ENCODE data around the gene ADGRG1. TPM values are rescaled to one million over a fixed set of nuclear protein-coding genes. Genes with fewer than 3 reads are reported as not detected.

ADGRG1 gene
- total RNA-seq, 1 experiment from 2014 or later: 138 TPM

GRCh38 chr16:57606147-57606846 lies 22.1 kb upstream of the ADGRG1 start:
- peak; percentile 18 for DNase-seq (ENCODE audit: low spot score)

DNA sequence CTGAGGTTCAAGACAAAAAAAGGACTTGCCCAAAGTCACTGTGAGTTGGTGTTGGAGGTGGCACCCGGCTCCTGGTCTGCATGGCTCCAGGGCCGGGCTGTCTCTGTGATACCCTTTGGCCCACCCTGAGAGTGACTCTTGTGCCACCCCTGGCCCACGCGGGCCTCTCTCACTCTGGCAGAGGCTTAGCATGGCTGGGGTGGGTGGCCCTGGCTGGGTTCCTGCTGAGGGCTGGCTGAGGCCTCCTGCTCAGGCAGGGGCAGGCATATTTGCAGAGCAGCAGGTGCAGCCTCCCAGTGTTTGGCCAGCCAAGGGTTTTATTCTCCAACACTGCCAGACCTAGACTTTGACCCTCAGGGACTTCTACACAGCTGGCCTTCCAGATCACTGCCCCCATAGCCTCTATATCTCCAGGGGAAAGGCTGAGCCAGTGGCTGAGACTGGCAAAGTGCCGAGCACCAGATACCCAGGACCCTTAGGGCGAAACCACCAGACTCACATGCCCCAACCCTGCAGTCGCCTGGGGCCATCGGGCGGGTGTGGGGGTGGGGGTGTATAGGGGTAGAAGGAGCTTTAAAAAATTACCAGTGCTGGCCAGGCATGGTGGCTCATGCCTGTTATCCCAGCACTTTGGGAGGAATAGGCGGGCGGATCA lies 21.5 kb upstream of the ADGRG1 start:
- peak; percentile 63 for DNase-seq (ENCODE audit: low spot score)

- DNase-seq (ENCODE audit: low spot score): no peak
These were observed 20.6 kb upstream of the ADGRG1 start for GRCh38 chr16:57607676-57608461.

DNA sequence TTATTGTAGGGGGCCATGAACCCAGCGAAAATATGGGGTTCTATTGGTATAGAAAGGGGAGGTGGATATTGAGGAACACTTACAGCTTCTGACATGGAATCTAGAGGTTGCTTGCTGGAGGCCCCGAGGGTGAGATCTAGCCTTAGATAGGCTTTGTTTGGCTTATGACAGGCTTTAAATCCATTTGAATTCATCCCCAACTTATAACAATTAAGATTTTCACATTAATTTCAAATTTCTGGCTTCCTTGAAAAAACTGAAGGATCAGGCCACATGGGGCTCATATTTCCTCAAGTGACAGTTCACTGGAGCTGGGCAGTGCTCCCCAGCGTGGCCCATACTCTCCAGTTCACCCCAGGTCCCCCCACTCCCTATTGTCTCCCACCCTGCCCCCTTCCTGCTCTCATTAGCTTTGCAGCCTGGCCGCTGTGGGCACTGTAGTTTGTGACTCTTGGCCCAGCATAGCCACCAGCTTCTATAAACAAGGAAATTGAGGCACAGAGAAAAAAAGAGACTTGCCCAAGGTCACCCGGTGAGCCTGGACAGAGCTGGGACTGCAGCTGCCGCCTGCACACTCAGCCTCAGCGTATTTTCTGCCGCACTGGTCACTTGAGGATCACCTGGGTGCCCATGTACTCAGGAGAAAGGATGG lies 19.8 kb upstream of the ADGRG1 start:
- DNase-seq (ENCODE audit: low spot score): no peak

- DNase-seq (ENCODE audit: low spot score): no peak
These were observed 18.7 kb upstream of the ADGRG1 start for GRCh38 chr16:57609541-57610401.

- no peak for DNase-seq (ENCODE audit: low spot score)
These were observed 17.8 kb upstream of the ADGRG1 start for GRCh38 chr16:57610611-57611010.

- no peak for DNase-seq (ENCODE audit: low spot score)
These were observed 17.2 kb upstream of the ADGRG1 start for GRCh38 chr16:57611181-57611580.

- DNase-seq (ENCODE audit: low spot score): no peak
These were observed 16.7 kb upstream of the ADGRG1 start for GRCh38 chr16:57611706-57612105.

GRCh38 chr16:57612494-57612893 lies 15.9 kb upstream of the ADGRG1 start:
- no peak for DNase-seq (ENCODE audit: low spot score)

- no peak for DNase-seq (ENCODE audit: low spot score)
These were observed 14.9 kb upstream of the ADGRG1 start for GRCh38 chr16:57613514-57613913.

DNA sequence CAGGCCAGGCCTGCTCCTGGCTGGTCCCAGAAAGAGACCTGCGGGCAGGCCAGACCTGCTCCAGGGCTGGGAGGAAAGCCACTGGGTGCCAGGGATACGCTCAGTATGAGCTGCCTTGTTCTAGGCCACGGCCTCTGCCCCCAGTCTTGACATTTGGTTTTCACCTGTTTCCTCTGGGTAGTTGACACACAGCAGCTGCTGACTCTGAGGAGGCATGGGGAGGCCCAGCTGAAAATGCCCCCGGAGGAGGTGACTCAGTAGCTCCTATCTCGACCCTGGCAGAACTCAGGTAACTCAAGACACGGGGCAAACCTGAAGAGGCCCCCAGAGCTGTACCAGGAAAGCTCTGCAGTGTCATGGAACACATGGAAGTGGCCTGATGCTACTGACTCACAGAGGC lies 13.9 kb upstream of the ADGRG1 start:
- no peak for DNase-seq (ENCODE audit: low spot score)

GRCh38 chr16:57614944-57615343 lies 13.5 kb upstream of the ADGRG1 start:
- DNase-seq (ENCODE audit: low spot score): no peak

- no peak for DNase-seq (ENCODE audit: low spot score)
These were observed 12.6 kb upstream of the ADGRG1 start for GRCh38 chr16:57615813-57616212.

GRCh38 chr16:57616241-57616640 lies 12.2 kb upstream of the ADGRG1 start:
- DNase-seq (ENCODE audit: low spot score): no peak

DNA sequence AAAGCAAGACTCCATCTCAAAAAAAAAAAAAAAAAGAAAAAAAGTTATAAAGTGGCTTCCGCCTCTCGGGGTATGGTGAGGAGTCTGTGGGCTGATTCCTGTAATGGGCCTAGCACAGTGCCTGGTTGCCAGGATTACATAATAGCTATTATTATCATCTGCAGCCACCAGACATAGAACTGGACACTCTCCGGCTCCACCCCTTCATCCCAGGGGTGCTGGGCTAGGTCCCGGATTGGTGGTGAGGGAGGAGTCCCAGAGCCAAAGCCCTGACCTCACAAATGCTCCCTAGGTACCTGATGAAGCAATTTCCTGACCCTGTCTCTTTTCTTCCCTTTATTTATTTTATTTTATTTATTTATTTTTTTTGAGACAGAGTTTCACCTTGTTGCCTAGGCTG lies 11.6 kb upstream of the ADGRG1 start:
- DNase-seq (ENCODE audit: low spot score): no peak

DNA sequence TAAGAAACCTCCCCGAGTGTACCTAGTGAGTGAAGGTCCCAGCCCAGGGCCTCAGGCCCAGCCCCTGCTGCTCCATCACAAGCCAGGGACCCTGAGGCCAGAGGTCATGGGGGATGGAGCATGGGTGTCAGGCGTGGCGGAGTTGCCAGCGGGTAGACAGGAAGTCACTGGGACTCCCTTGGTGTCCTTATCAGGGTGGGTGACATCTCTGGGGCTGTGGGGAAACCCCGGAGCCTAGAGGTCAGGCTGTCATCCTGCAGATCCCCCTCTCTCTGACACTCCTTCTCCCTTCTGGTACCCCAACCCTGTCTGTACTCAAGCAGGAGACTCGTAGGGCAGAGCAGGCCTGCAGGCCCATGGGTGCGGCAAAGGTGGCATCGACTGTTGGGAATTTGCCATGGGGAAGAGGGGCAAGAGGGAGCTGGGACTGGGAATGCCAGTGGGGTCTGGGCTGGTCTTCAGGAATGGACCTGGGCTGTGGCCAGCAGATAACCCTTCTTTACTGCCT lies 10.8 kb upstream of the ADGRG1 start:
- DNase-seq (ENCODE audit: low spot score): no peak

DNA sequence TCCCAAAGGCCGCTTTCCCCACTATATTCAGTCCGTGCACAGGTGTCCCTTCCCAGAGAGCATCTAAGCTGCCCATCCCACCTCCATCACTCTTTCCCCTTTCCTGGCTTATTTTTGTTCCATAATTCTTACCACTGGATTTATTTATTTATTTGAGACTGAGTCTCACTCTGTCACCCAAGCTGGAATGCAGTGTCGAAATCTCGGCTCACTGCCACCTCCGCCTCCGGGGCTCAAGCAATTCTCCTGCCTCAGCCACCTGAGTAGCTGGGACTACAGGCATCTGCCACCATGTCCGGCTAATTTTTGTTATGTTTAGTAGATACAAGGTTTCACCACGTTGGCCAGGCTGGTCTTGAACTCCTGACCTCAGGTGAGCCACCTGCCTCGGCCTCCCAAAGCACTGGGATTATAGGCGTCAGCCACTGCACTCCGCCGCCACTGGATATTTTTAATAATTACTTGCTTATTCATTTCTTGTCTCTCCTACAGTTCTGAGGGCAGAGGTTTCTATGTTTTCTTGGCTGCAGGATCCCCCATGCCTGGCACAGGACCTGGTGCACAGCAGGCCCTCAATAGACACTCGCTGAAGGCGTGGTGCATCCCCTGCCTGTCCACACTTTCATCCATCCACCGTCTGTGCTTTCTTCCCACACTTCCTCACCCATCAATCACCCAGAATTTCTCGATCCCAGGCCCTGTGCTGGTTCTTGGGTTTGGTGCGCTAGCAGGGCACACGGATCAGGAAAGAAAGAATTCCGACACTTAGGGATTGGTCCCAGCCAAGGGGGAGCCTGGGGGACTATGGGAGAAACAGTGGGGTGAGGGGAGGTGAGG lies 9.9 kb upstream of the ADGRG1 start:
- DNase-seq (ENCODE audit: low spot score): no peak

GRCh38 chr16:57619133-57619605 lies 9.3 kb upstream of the ADGRG1 start:
- DNase-seq (ENCODE audit: low spot score): no peak

DNA sequence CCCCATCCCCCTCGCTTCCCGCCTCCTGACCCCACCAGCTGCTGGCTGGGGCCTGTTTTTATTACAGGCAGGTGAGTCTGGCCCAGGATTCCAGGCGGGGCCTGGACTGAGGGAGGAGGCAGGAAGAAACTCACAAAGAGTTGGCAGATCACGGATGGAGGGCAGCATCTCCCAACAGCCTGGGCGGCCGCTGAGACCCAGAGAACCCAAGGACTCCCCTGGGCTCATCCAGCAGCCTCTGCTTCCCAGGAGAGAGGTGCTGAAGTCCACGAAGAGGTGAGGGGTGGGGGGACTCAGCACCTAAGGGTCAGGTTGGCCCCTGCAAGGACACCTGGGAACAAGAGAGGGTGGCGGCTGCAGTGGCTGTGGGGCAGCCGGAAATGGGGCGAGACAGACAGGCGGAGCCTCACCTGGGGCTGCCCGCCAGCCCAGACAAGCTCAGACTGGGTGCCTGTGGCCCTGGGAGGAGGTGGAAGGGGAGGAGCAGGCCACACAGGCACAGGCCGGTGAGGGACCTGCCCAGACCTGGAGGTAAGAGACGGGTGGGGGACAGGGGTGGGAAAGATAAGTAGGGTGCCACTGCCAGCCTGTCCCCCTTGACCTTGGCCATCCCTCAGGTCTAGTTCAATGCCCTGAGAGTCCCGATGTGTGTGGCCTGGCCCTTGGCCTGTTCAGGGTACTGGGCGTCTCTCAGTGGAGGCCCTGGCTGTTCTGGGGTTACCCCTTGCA lies 8.7 kb upstream of the ADGRG1 start:
- peak; percentile 92 for DNase-seq (ENCODE audit: low spot score)

Data from HT-29 (cell line).